ENCODE measurements around the gene KCNH6. TPM values are rescaled to one million over a fixed set of nuclear protein-coding genes. Genes with fewer than 3 reads are reported as not detected.
A peak's percentile ranks its signal among the peaks of the same experiment; 100 is the strongest.

Gene KCNH6
- total RNA-seq, 2 donors from 2014 or later, result 0.05 TPM; not detected in 1

DNA sequence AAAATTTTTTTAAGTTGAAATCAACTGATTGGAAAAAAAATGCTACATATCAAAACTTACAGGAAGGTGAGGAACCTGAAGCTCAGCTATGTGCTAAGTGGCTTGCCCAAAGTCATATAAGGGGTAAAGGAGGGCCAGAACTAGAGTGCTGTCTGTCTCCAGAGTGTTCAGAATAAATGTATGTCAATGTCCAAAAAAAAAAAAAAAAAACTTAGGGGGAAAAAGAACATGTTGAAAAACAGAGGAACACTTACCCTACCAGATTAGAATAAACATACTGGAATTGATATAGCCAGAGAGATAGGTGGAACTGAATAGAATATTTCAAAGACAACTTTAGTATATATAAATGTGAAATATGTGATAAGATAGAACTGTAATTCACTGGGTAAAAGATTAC, 38.7 kb downstream of the KCNH6 start:
- ATAC-seq (replicated peaks), result no peak
- Mint-ChIP-seq H3K9me3 (no peaks in the 10 kb centered on the region), H3K4me3 (no peak overlapping the region), H3K4me1 (peaks cover 33% of the 10 kb centered on the region), H3K27me3 (no peaks in the 10 kb centered on the region), H3K27ac (no peak overlapping the region), H3K36me3 (ENCODE audit: low read depth) (peaks cover 21% of the 10 kb centered on the region)

DNA sequence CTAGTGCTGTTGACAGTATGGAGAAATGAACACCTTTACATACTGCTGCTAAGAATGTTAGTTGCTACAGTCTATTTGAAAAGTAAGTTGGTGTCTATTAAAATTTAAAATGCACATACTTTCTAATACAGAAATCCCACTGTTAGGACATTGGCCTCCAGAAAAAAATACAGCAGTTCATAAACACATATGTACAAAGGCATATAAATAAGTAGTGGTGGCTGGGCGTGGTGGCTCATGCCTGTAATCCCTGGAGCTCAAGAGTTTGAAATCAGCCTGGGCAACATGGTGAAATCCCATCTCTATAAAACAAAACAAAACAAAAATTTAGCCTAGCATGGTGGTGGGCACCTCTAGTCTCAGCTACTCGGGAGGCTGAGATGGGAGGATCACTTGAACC, 40.2 kb downstream of the KCNH6 start:
- no peak overlapping the region for H3K4me3 Mint-ChIP-seq

DNA sequence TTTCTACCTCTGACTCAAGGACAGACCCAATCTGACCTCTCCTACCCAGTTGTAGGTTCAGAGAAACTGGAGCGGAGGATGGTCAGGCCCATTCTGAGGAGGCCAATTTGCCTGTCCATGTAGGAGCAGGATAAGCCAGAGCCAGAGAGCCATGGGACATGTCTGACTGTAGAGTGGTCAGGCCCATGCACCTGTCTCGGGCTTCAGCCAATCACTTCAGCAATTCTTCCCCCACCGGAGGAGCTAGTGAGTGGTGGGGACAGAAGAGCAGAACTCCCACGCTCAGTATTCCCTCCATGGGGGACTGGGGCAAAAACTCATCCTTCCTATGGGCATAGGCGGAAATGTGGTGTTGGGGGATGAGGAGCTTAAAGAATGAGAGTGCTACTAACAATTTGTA, 41.4 kb downstream of the KCNH6 start:
- Mint-ChIP-seq H3K9me3 (no peaks in the 10 kb centered on the region), H3K4me1 (peaks cover 27% of the 10 kb centered on the region), H3K27me3 (no peaks in the 10 kb centered on the region), H3K4me3 (no peak overlapping the region), H3K27ac (no peak overlapping the region), H3K36me3 (ENCODE audit: low read depth) (peaks cover 18% of the 10 kb centered on the region)
- no peak for ATAC-seq (replicated peaks)

More for the DNA sequence above, 40.2 kb downstream of the KCNH6 start:
- Mint-ChIP-seq H3K36me3 (ENCODE audit: low read depth) (peaks cover 14% of the 10 kb centered on the region), H3K27ac (peak overlapping the region; percentile 71), H3K9me3 (no peaks in the 10 kb centered on the region), H3K27me3 (no peaks in the 10 kb centered on the region), H3K4me1 (peaks cover 31% of the 10 kb centered on the region)
- no peak for ATAC-seq (replicated peaks)

DNA sequence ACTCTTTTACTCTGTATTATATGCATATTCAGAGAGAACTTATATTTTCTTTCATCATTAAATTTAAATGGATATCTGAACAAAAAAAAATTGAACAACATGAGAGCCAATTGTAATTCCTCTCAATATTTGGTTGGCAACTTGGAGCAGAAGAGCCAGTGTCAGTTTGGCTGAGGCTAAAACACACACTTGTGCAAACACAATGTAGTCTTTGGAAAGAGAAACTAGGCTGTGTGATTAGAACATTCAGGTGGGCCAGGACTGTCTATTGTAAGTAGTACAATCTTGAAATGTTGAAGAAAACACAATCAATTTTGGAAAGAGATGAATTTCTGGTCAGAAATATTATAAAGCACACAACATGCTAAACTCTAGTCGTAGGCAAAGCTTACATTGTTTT, 44.1 kb downstream of the KCNH6 start:
- no peaks in the 10 kb centered on the region for H3K9me3 Mint-ChIP-seq

DNA sequence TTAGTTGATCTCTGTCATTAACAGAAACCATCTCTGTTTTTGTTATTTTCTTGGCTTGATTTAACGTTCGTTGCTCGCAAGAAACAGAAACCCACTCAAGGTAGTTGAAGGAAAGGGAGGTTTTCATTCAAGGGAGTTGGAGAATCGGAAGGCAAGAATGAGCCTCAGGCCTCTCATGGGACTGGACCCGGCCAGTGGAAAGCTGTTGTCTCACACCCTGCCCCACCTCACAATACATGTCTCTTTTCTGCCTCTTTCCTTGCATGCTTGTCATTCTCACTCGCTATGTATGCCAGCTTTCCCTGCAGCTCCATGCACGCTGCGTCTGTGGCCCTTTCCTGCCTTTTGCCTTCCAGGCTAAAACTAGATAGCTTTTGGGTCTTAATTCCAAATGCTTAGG, 45.4 kb downstream of the KCNH6 start:
- no peak overlapping the region for H3K4me3 Mint-ChIP-seq
- no peak overlapping the region for H3K27ac Mint-ChIP-seq
- H3K9me3 Mint-ChIP-seq, result no peaks in the 10 kb centered on the region
- H3K4me1 Mint-ChIP-seq, result peaks cover 24% of the 10 kb centered on the region
- no peaks in the 10 kb centered on the region for H3K27me3 Mint-ChIP-seq
- ATAC-seq (replicated peaks), result no peak
- peaks cover 20% of the 10 kb centered on the region for H3K36me3 Mint-ChIP-seq (ENCODE audit: low read depth)

More for the DNA sequence above, 44.1 kb downstream of the KCNH6 start:
- Mint-ChIP-seq H3K27me3 (no peaks in the 10 kb centered on the region), H3K4me3 (no peak overlapping the region), H3K4me1 (peaks cover 22% of the 10 kb centered on the region), H3K27ac (no peak overlapping the region), H3K36me3 (ENCODE audit: low read depth) (peaks cover 21% of the 10 kb centered on the region)
- ATAC-seq (replicated peaks), result no peak

DNA sequence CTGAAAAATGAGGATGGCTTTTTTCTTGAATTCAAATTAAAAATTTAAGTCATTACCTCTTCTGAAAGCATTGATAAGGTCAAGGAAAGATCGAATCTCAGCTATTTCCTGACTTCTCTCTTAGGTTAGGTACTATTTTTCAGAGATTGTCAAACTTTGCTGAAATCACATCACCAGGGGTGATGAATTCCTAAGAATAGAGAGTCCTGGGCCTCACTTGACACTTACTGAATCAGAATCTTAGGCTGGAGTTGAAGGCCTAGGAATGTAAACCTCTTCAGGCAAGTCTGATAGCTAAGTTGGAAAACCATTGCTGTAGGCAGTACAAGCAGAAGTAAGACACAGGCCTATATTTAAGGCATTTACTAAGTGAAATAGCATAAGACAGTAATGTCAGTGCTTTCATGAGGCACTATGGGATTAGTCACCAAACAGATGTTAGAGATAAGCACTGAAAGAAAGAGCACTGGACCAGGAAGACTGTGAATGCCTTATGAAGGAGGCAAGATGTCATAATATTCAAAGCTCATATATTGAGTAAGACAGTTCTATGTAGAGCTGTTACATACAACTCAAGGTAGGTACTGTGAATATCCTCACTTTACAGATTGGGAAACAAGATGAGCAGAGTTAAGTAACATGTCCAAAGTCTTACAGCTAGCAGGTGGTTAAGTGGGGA, 48.6 kb downstream of the KCNH6 start:
- Mint-ChIP-seq H3K27ac (peak overlapping the region; percentile 21), H3K27me3 (no peaks in the 10 kb centered on the region), H3K4me1 (peaks cover 22% of the 10 kb centered on the region), H3K36me3 (ENCODE audit: low read depth) (peaks cover 18% of the 10 kb centered on the region), H3K4me3 (no peak overlapping the region), H3K9me3 (no peaks in the 10 kb centered on the region)
- peak; percentile 89 for ATAC-seq (replicated peaks)

DNA sequence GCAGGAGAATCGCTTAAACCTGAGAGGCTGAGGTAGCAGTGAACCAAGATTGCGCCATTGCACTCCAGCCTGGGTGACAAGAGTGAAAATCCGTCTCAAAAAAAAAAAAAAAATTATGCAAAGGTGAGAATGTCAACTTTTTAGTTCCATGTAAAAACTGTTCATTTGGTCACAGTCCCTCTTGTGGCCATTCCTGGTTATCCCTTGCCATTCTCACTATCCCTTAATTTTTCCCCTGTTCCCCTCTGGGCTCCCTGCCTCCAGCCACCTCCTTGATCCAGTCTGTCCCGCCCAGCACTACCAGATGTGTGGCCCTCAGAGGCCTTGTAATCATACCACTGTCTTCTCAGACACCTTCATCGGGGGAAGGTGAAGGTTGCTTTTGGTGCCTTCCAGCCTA, 50.5 kb downstream of the KCNH6 start:
- Mint-ChIP-seq H3K27ac (peak overlapping the region; percentile 34), H3K36me3 (ENCODE audit: low read depth) (peaks cover 34% of the 10 kb centered on the region), H3K4me1 (peaks cover 23% of the 10 kb centered on the region), H3K9me3 (no peaks in the 10 kb centered on the region), H3K4me3 (no peak overlapping the region), H3K27me3 (no peaks in the 10 kb centered on the region)
- ATAC-seq (replicated peaks), result no peak

DNA sequence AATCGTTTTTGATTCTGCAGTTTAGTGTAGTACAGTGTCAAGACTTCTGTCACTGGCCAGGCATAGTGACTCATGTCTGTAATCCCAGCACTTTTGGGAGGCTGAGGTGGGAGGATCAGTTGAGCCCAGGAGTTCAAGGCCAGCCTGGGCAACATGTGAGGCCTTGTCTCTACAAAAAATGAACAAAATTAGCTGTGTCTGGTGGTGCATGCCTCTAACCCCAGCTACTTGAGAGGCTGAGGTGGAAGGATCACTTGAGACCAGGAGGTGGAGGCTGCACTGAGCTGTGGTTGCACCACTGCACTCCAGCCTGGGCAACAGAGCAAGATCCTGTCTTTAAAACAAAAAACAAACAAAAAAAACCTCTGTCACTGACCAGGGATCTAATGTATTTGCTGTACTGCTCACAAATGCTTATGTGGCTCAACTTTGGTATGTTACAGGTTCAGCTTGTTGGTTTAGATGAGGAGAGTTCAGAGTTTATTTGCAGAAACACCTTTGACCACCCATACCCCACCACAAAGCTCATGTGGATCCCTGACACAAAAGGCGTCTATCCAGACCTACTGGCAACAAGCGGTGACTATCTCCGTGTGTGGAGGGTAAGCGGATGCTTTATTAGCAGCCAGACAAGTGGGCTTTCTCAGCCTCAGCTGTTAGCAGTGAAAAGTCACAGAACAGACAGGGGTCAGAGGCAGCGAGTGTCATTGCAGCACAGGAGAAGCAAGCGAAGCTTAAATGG, 55.0 kb downstream of the KCNH6 start:
- Mint-ChIP-seq H3K27ac (no peak overlapping the region), H3K27me3 (no peaks in the 10 kb centered on the region), H3K9me3 (no peaks in the 10 kb centered on the region), H3K36me3 (ENCODE audit: low read depth) (peaks cover 68% of the 10 kb centered on the region), H3K4me1 (peaks cover 15% of the 10 kb centered on the region), H3K4me3 (no peak overlapping the region)
- ATAC-seq (replicated peaks), result no peak

DNA sequence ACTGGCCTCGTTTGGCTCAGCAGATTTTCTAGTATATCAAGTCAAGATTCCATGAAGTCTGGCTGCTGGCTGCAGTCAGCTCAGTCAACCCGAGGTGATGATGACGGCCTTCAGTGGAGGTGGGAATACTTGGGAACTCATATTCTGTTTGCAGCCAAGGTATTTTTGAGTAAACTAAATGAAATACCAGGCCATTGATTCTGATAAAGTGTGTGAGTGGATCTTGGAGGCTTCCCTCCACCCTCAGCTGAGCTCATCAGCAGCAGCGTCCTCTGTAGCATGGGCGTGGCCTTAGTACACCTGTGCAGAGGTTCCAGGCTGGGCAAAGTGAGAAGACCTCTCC, 55.6 kb downstream of the KCNH6 start:
- H3K36me3 Mint-ChIP-seq (ENCODE audit: low read depth), result peaks cover 73% of the 10 kb centered on the region
- no peaks in the 10 kb centered on the region for H3K27me3 Mint-ChIP-seq
- peaks cover 15% of the 10 kb centered on the region for H3K4me1 Mint-ChIP-seq
- ATAC-seq (replicated peaks), result no peak
- no peaks in the 10 kb centered on the region for H3K9me3 Mint-ChIP-seq
- no peak overlapping the region for H3K4me3 Mint-ChIP-seq
- no peak overlapping the region for H3K27ac Mint-ChIP-seq

DNA sequence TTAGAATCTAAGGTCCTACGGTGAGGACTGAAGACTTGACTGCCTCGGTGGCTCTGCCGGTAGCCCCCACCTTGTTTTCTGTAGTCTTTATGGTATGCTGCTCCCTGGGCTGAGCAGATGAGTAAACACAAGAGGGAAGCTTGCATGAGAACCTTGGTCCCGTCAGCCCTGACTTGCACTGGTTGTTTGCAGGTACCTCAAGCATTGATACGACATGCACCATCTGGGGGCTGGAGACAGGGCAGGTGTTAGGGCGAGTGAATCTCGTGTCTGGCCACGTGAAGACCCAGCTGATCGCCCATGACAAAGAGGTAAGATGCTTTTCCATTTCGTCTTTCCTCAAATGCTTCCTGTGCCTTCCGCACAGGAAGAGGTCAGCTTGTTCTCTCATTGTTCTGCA, 56.5 kb downstream of the KCNH6 start:
- Mint-ChIP-seq H3K27ac (no peak overlapping the region), H3K4me3 (no peak overlapping the region), H3K4me1 (peaks cover 9% of the 10 kb centered on the region), H3K27me3 (no peaks in the 10 kb centered on the region), H3K9me3 (no peaks in the 10 kb centered on the region), H3K36me3 (ENCODE audit: low read depth) (peaks cover 76% of the 10 kb centered on the region)
- no peak for ATAC-seq (replicated peaks)

DNA sequence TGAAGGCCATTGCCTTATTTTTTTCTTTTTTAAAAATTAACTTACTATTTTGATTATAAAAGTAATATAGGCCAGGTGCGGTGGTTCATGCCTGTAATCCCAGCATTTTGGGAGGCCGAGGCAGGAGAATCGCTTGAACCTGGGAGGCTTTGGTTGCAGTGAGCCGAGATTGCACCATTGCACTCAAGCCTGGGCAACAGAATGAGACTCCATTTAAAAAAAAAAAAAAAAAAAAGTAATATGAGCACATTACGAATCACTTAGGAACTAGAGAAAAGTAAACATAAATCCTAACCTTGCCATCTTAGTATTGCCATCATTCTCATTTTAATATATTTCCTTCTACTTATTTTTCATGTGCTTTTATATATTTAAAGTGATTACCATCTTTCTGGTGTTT, 64.6 kb downstream of the KCNH6 start:
- no peaks in the 10 kb centered on the region for H3K27me3 Mint-ChIP-seq
- H3K4me3 Mint-ChIP-seq, result no peak overlapping the region
- peaks cover 10% of the 10 kb centered on the region for H3K4me1 Mint-ChIP-seq
- H3K27ac Mint-ChIP-seq, result no peak overlapping the region
- no peak for ATAC-seq (replicated peaks)
- H3K36me3 Mint-ChIP-seq (ENCODE audit: low read depth), result peaks cover 89% of the 10 kb centered on the region
- H3K9me3 Mint-ChIP-seq, result no peaks in the 10 kb centered on the region

DNA sequence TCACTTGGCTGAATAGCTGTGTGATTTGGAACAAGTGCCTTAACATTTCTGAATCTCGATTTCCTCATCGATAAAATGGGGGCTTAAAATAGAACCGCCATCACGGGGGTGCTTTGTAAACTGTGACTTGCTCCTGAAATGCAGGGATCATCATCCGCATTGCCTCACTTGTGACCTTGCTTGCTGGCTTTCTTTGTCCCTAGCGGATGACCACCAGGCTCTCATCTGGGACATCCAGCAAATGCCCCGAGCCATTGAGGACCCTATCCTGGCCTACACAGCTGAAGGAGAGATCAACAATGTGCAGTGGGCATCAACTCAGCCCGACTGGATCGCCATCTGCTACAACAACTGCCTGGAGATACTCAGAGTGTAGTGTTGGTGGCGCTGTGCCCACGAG, 65.6 kb downstream of the KCNH6 start:
- peaks cover 10% of the 10 kb centered on the region for H3K4me1 Mint-ChIP-seq
- peaks cover 79% of the 10 kb centered on the region for H3K36me3 Mint-ChIP-seq (ENCODE audit: low read depth)
- no peak overlapping the region for H3K4me3 Mint-ChIP-seq
- no peak for ATAC-seq (replicated peaks)
- no peaks in the 10 kb centered on the region for H3K27me3 Mint-ChIP-seq
- H3K9me3 Mint-ChIP-seq, result no peaks in the 10 kb centered on the region
- H3K27ac Mint-ChIP-seq, result peak overlapping the region; percentile 10

DNA sequence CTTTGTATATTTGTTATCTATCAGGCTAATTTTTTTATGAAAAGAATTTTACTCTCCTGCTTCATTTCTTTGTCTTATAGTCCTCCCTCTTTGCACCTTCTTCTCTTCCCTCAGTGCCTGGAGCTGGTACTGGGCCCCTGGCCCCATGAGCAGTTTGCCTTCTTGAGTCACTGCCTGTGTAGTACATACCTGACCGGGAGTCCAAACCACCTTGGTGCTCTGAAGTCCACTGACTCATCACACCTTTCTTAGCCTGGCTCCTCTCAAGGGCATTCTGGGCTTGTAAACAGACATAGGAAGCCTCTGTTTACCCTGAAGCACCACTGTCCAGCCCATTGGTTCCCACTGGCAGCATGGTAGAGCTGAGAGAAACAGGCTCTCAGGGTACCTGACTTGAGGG, 66.5 kb downstream of the KCNH6 start:
- Mint-ChIP-seq H3K27me3 (no peaks in the 10 kb centered on the region), H3K9me3 (no peaks in the 10 kb centered on the region)

DNA sequence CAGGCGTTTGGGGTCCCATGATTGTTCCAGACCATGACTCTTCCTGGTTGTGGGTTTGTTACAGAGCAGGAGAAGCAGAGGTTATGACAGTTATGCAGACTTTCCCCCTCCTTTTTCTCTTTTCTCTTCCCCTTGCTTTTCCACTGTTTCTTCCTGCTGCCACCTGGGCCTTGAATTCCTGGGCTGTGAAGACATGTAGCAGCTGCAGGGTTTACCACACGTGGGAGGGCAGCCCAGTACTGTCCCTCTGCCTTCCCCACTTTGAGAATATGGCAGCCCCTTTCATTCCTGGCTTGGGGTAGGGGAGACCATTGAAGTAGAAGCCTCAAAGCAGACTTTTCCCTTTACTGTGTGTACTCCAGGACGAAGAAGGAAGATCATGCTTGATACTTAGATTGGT, 69.6 kb downstream of the KCNH6 start:
- H3K27ac Mint-ChIP-seq, result peak overlapping the region; percentile 34
- peaks cover 5% of the 10 kb centered on the region for H3K4me1 Mint-ChIP-seq
- no peaks in the 10 kb centered on the region for H3K9me3 Mint-ChIP-seq
- peaks cover 55% of the 10 kb centered on the region for H3K36me3 Mint-ChIP-seq (ENCODE audit: low read depth)
- no peaks in the 10 kb centered on the region for H3K27me3 Mint-ChIP-seq
- no peak overlapping the region for H3K4me3 Mint-ChIP-seq
- no peak for ATAC-seq (replicated peaks)

More for the DNA sequence above, 66.5 kb downstream of the KCNH6 start:
- Mint-ChIP-seq H3K4me1 (peaks cover 10% of the 10 kb centered on the region), H3K4me3 (no peak overlapping the region), H3K36me3 (ENCODE audit: low read depth) (peaks cover 76% of the 10 kb centered on the region), H3K27ac (peak overlapping the region; percentile 10)
- no peak for ATAC-seq (replicated peaks)

DNA sequence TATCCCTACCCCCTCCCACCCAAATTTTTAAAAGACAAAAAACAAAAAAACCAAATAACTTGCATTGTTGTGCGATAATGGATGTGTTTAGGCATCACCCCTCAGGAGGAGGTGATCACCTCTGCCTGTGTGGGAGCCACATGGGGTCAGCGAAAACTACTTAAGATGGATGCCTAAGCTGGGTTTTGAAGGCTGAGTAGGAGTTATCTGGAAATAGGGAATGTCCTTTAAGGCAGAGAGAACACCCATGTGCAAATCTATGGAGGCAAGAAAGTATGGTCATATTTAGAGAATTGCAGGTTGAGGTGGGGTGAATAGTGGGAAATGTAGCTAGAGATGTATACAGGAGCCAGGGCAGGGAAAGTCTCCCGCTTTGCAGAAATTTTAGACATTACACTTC, 72.0 kb downstream of the KCNH6 start:
- Mint-ChIP-seq H3K36me3 (ENCODE audit: low read depth) (peaks cover 32% of the 10 kb centered on the region), H3K4me3 (no peak overlapping the region), H3K27me3 (no peaks in the 10 kb centered on the region), H3K27ac (no peak overlapping the region), H3K9me3 (no peaks in the 10 kb centered on the region), H3K4me1 (peaks cover 15% of the 10 kb centered on the region)
- ATAC-seq (replicated peaks), result no peak

All from activated T-helper 17 cell treated with anti-CD3 and anti-CD28 coated beads, Interleukin-2, amount 50 U/mL, for 72 hours (primary cell).